ENCODE results near the gene SETD6.

DNA sequence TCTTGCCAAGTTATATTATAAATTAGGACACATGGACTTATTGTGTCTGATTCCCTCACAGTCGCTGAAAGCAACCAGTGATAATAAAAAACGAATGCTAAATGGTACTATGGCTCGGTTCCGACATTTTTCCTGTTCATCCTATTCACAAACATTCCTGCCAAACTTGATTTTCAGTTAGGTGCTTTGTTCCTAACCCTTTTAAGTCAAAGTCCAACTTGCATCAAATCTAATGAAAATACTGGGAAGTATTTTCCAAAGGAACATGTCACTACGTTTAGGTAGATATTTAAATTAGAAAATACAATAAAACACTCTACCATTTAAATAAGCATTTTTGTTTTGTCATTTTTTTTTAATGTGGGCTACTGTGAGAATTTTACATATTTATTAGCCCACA lies 21.0 kb downstream of the SETD6 start:
- TF ChIP-seq SMC3 (conservative IDR thresholded peaks at IDR 0.05; ENCODE audit: insufficient read depth, low read depth, low read length) (no peak), ZNF830 (CRISPR knock-in tag; IDR thresholded peaks at IDR 0.05) (no peak), ZEB2 (IDR thresholded peaks at IDR 0.05) (no peak), IRF2 (CRISPR knock-in tag; IDR thresholded peaks at IDR 0.05) (no peak), PML (IDR thresholded peaks at IDR 0.05; ENCODE audit: low read length) (no peak), LARP7 (IDR thresholded peaks at IDR 0.05) (no peak), ZNF644 (tag; IDR thresholded peaks at IDR 0.05; ENCODE audit: low read depth) (no peak), POLR2A (conservative IDR thresholded peaks at IDR 0.05) (no peak), ZBTB8A (IDR thresholded peaks at IDR 0.05; ENCODE audit: partially characterized antibody) (no peak), EZH2 (IDR thresholded peaks at IDR 0.05; ENCODE audit: borderline replicate concordance, low read depth, low read length) (no peak), ZNF232 (CRISPR knock-in tag; IDR thresholded peaks at IDR 0.05) (no peak)
- TF ChIP-seq, protein P1, sequence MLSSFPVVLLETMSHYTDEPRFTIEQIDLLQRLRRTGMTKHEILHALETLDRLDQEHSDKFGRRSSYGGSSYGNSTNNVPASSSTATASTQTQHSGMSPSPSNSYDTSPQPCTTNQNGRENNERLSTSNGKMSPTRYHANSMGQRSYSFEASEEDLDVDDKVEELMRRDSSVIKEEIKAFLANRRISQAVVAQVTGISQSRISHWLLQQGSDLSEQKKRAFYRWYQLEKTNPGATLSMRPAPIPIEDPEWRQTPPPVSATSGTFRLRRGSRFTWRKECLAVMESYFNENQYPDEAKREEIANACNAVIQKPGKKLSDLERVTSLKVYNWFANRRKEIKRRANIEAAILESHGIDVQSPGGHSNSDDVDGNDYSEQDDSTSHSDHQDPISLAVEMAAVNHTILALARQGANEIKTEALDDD (IDR thresholded peaks at IDR 0.05): no peak
- TF ChIP-seq, protein P2, sequence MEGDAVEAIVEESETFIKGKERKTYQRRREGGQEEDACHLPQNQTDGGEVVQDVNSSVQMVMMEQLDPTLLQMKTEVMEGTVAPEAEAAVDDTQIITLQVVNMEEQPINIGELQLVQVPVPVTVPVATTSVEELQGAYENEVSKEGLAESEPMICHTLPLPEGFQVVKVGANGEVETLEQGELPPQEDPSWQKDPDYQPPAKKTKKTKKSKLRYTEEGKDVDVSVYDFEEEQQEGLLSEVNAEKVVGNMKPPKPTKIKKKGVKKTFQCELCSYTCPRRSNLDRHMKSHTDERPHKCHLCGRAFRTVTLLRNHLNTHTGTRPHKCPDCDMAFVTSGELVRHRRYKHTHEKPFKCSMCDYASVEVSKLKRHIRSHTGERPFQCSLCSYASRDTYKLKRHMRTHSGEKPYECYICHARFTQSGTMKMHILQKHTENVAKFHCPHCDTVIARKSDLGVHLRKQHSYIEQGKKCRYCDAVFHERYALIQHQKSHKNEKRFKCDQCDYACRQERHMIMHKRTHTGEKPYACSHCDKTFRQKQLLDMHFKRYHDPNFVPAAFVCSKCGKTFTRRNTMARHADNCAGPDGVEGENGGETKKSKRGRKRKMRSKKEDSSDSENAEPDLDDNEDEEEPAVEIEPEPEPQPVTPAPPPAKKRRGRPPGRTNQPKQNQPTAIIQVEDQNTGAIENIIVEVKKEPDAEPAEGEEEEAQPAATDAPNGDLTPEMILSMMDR (IDR thresholded peaks at IDR 0.05 in 2 of 3, conservative IDR thresholded peaks at IDR 0.05 in 1 of 3; ENCODE audit: insufficient read depth in 2 of 3, low read depth in 1 of 3, low read length in 3 of 3): no peak
